GM12878 (cell line): ENCODE data around the gene APOA4. TPM values are rescaled to one million over a fixed set of nuclear protein-coding genes. Genes with fewer than 3 reads are reported as not detected.
A peak's percentile ranks its signal among the peaks of the same experiment; 100 is the strongest.

ENCODE experiments used
- ATF7 ChIP-seq: fragments of 450-650 bp; IDR thresholded peaks from 2 replicates; pipeline ENCODE4 v1.6.1; 2016; ENCODE audit warnings: low read depth, mild to moderate bottlenecking
- BHLHE40 ChIP-seq, 2 experiments: fragments of 450-650 bp in 1 of 2; IDR thresholded peaks; 2 replicates each; pipeline ENCODE4 v1.6.1; 2011 to 2017; ENCODE audit warnings: low read depth in 2 of 2, borderline replicate concordance in 1 of 2, improper control_type of control experiment in 1 of 2, low read length in 1 of 2, mild to moderate bottlenecking in 1 of 2
- BMI1 ChIP-seq: fragments of 450-650 bp; IDR thresholded peaks from 2 replicates; pipeline ENCODE4 v1.6.1; 2016; ENCODE audit warnings: mild to moderate bottlenecking, moderate library complexity, borderline replicate concordance
- CBFB ChIP-seq: IDR thresholded peaks from 2 replicates; pipeline ENCODE4 v1.6.1; 2016; ENCODE audit warnings: antibody characterized with exemption, low read depth
- EGR1 ChIP-seq, 2 experiments: IDR thresholded peaks; 1 replicate in 1 of 2; 2 replicates in 1 of 2; pipeline ENCODE4 v1.6.1; 2011 to 2012; ENCODE audit warnings: low read depth in 2 of 2, low read length in 2 of 2, borderline replicate concordance in 1 of 2, mild to moderate bottlenecking in 1 of 2, moderate library complexity in 1 of 2
- IRF4 ChIP-seq: IDR thresholded peaks from 2 replicates; pipeline ENCODE4 v1.6.1; 2011; ENCODE audit warnings: low read depth, low read length
- MLLT1 ChIP-seq: fragments of 450-650 bp; IDR thresholded peaks from 2 replicates; pipeline ENCODE4 v1.6.1; 2016; ENCODE audit warnings: mild to moderate bottlenecking
- NKRF ChIP-seq: fragments of 450-650 bp; conservative IDR thresholded peaks from 2 replicates; pipeline ENCODE4 v1.6.1; 2017; ENCODE audit warnings: mild to moderate bottlenecking, moderate library complexity
- PML ChIP-seq: IDR thresholded peaks from 2 replicates; pipeline ENCODE4 v1.6.1; 2012; ENCODE audit warnings: low read length, inconsistent platforms
- POLR2A ChIP-seq: IDR thresholded peaks from 2 replicates; pipeline ENCODE4 v1.6.1; 2011; ENCODE audit warnings: low read depth, mild to moderate bottlenecking, low read length
- RELA ChIP-seq: fragments of 450-650 bp; IDR thresholded peaks from 2 replicates; pipeline ENCODE4 v1.8.0; 2014; ENCODE audit warnings: borderline replicate concordance; ENCODE audit not compliant: partially characterized antibody
- RUNX3 ChIP-seq: IDR thresholded peaks from 2 replicates; pipeline ENCODE4 v1.6.1; 2012; ENCODE audit warnings: low read length, inconsistent platforms
- SP1 ChIP-seq: IDR thresholded peaks from one replicate; pipeline ENCODE4 v1.6.1; 2011; ENCODE audit warnings: low read depth, low read length
- SRF ChIP-seq, 2 experiments: IDR thresholded peaks; 2 replicates each; pipeline ENCODE4 v1.6.1; 2011; ENCODE audit warnings: low read depth in 2 of 2, low read length in 2 of 2, mild to moderate bottlenecking in 1 of 2, moderate library complexity in 1 of 2
- STAT1 ChIP-seq: fragments of 450-650 bp; conservative IDR thresholded peaks from 2 replicates; pipeline ENCODE4 v1.6.1; 2014; ENCODE audit warnings: antibody characterized with exemption, mild to moderate bottlenecking
- TCF3 ChIP-seq: IDR thresholded peaks from 2 replicates; pipeline ENCODE4 v1.6.1; 2012; ENCODE audit warnings: low read depth, mild to moderate bottlenecking, low read length, borderline replicate concordance; ENCODE audit not compliant: insufficient read depth
- YY1 ChIP-seq: IDR thresholded peaks from 2 replicates; pipeline ENCODE4 v1.6.1; 2011; ENCODE audit warnings: low read depth, mild to moderate bottlenecking, low read length
- ZBTB4 ChIP-seq: fragments of 450-650 bp; formaldehyde crosslinking; IDR thresholded peaks from 2 replicates; pipeline ENCODE4 v1.4.0; 2022; ENCODE audit warnings: mild to moderate bottlenecking, moderate library complexity
- ZBTB40 ChIP-seq: fragments of 450-650 bp; IDR thresholded peaks from 2 replicates; pipeline ENCODE4 v1.6.1; 2016; ENCODE audit warnings: mild to moderate bottlenecking, moderate library complexity, borderline replicate concordance
- polyA plus RNA-seq, 11 experiments: library from polyadenylated mRNA; depleted of rRNA in 4 of 11; unstranded in 6 of 11; stranded (reverse) in 5 of 11; fragments of >200 nt; fragmentation: Nextera tagmentation in 4 of 11; fragmentation: Illumina TruSeq in 1 of 11; extraction: Ambion mirVana in 4 of 11; extraction: Trizol in 1 of 11; gene quantifications; 1 replicate in 1 of 11; 2 replicates in 10 of 11; pipeline versions ENCODE4 v1.2.1 to v1.2.3, GENCODE V29; 2011 to 2016; ENCODE audit warnings: inconsistent platforms in 2 of 11, missing spikeins in 2 of 11, low read depth in 1 of 11
- total RNA-seq, 4 experiments: library from RNA; depleted of rRNA in 3 of 4; stranded (reverse); fragments of >200 nt in 3 of 4; fragmentation: Illumina TruSeq in 1 of 4; extraction: Trizol in 1 of 4; gene quantifications; 2 replicates each; pipeline versions ENCODE4 v1.2.1 to v1.2.3, GENCODE V29; 2013 to 2021

Gene APOA4
- total and polyA plus RNA-seq, 10 of the 15 experiments (the other 5 are each of a cell fraction or from before 2014, with no cell fraction given), result not detected

GRCh38 chr11:116787786-116788486, 35.2 kb downstream of the APOA4 start, which contains the start of gene ZPR1 (continued):
- TF ChIP-seq MLLT1 (peak; percentile 61; the same call in 1 of the 2 replicates), SP1 (no peak), STAT1 (no peak), TCF3 (peak; percentile 58; the same call in 1 of the 2 replicates), NKRF (peak; percentile 91), RUNX3 (peak; percentile 89), ZBTB4 (CRISPR knock-in tag) (no peak), BMI1 (no peak), RELA (no peak), PML (peak; percentile 64; the same call in 1 of the 2 replicates), CBFB (peak; percentile 59; the same call in 1 of the 2 replicates), BHLHE40 (IDR thresholded peaks at IDR 0.05; ENCODE audit: borderline replicate concordance in 1 of 2, low read depth in 2 of 2, low read length in 1 of 2) (peak in 1 of 2 experiments; percentile 36; a peak in 1 of 4 replicates), ZBTB40 (peak; percentile 85), ATF7 (peak; percentile 61), YY1 (peak; percentile 95), SRF (IDR thresholded peaks at IDR 0.05; ENCODE audit: low read depth in 2 of 2, low read length in 2 of 2) (peak in 1 of 2 experiments; percentile 14; a peak in 1 of 4 replicates), EGR1 (IDR thresholded peaks at IDR 0.05; ENCODE audit: borderline replicate concordance in 1 of 2, low read depth in 2 of 2, low read length in 2 of 2) (no peak), IRF4 (no peak), POLR2A (peak; percentile 96)
